K562 (cell line): ENCODE measurements around the gene GRIN1. TPM values are rescaled to one million over a fixed set of nuclear protein-coding genes. Genes with fewer than 3 reads are reported as not detected.

Experiments used
- EHMT2 ChIP-seq: fragments of 450-650 bp; IDR thresholded peaks from 2 replicates; pipeline ENCODE4 v1.6.1; 2018; ENCODE audit warnings: antibody characterized with exemption
- HNRNPH1 ChIP-seq: fragments of 200-400 bp; formaldehyde crosslinking; optimal IDR thresholded peaks from 2 replicates; pipeline ENCODE3; 2017; ENCODE audit warnings: low read depth, mild to moderate bottlenecking, low read length, moderate library complexity
- HOXB6 ChIP-seq: fragments of 250-450 bp; sonication (Bioruptor Pico); IDR thresholded peaks from 2 replicates; pipeline ENCODE4 v1.5.1; 2022; ENCODE audit warnings: mild to moderate bottlenecking, borderline replicate concordance
- MAFG ChIP-seq: fragments of 450-650 bp; conservative IDR thresholded peaks from 2 replicates; pipeline ENCODE4 v1.6.1; 2016; ENCODE audit warnings: missing genetic modification characterization, missing compliant biosample characterization
- MXI1 ChIP-seq: IDR thresholded peaks from 2 replicates; pipeline ENCODE4 v1.6.1; 2011; ENCODE audit warnings: low read depth, mild to moderate bottlenecking, improper control_type of control experiment, low read length
- NFIC ChIP-seq: fragments of 450-650 bp; IDR thresholded peaks from 2 replicates; pipeline ENCODE4 v1.6.1; 2017; ENCODE audit warnings: mild to moderate bottlenecking, inconsistent platforms
- NFIX ChIP-seq: fragments of 250-450 bp; sonication (Bioruptor Pico); IDR thresholded peaks from 2 replicates; pipeline ENCODE4 v1.4.0; 2020; ENCODE audit warnings: low read depth, mild to moderate bottlenecking, moderate library complexity
- SRSF1 ChIP-seq: fragments of 200-400 bp; formaldehyde crosslinking; IDR thresholded peaks from 2 replicates; pipeline ENCODE4 v1.6.1; 2017; ENCODE audit warnings: mild to moderate bottlenecking, low read depth, low read length, moderate library complexity
- ZNF12 ChIP-seq: sonication (generic); formaldehyde crosslinking; IDR thresholded peaks from 2 replicates; pipeline ENCODE4 v1.4.0; 2020; ENCODE audit warnings: mild to moderate bottlenecking, missing genetic modification reagents
- ZNF316 ChIP-seq: fragments of 450-650 bp; IDR thresholded peaks from 2 replicates; pipeline ENCODE4 v1.6.1; 2016
- polyA plus RNA-seq, 8 experiments: library from polyadenylated mRNA; depleted of rRNA in 4 of 8; stranded (reverse) in 5 of 8; unstranded in 3 of 8; fragments of >200 nt; fragmentation: Nextera tagmentation in 2 of 8; fragmentation: Illumina TruSeq in 1 of 8; extraction: Ambion mirVana in 2 of 8; extraction: Trizol in 1 of 8; gene quantifications; 2 replicates each; pipeline versions ENCODE4 v1.2.1 to v1.2.3, GENCODE V29; 2011 to 2014; ENCODE audit warnings: inconsistent platforms in 1 of 8, missing spikeins in 1 of 8
- total RNA-seq, 7 experiments: library from RNA; depleted of rRNA in 6 of 7; stranded (reverse); fragments of >200 nt in 6 of 7; fragmentation: Illumina TruSeq in 2 of 7; extraction: Trizol in 2 of 7; gene quantifications; 2 replicates each; pipeline versions ENCODE4 v1.2.1 to v1.2.3, GENCODE V29; 2011 to 2021; ENCODE audit warnings: low replicate concordance in 1 of 7
- TF ChIP-seq, protein P1 (sequence below): fragments of 250-450 bp; sonication (Bioruptor Pico); IDR thresholded peaks from 2 replicates; pipeline ENCODE4 v1.8.0; 2022; ENCODE audit warnings: inconsistent platforms
- TF ChIP-seq, protein P2 (sequence below): sonication (generic); formaldehyde crosslinking; IDR thresholded peaks from 2 replicates; pipeline ENCODE4 v1.4.0; 2020; ENCODE audit warnings: mild to moderate bottlenecking, missing genetic modification reagents
- TF ChIP-seq, protein P3 (sequence below): fragments of 250-450 bp; sonication (Bioruptor Pico); IDR thresholded peaks from 2 replicates; pipeline ENCODE4 v1.8.0; 2021; ENCODE audit warnings: moderate library complexity, mild to moderate bottlenecking, inconsistent platforms
- TF ChIP-seq, protein P4 (sequence below): fragments of 250-450 bp; sonication (Bioruptor Pico); IDR thresholded peaks from 2 replicates; pipeline ENCODE4 v1.8.0; 2021; ENCODE audit warnings: moderate library complexity, mild to moderate bottlenecking, inconsistent platforms
- TF ChIP-seq, protein P5 (sequence below): fragments of 250-450 bp; sonication (Bioruptor Pico); IDR thresholded peaks from 2 replicates; pipeline ENCODE4 v1.5.1; 2021; ENCODE audit warnings: mild to moderate bottlenecking
- TF ChIP-seq, protein P6 (sequence below): fragments of 250-450 bp; sonication (Bioruptor Pico); IDR thresholded peaks from 2 replicates; pipeline ENCODE4 v1.9.0; 2021; ENCODE audit warnings: mild to moderate bottlenecking, inconsistent platforms

GRIN1 gene
- total and polyA plus RNA-seq, 9 of the 15 experiments (the other 6 are each of a cell fraction or from before 2014, with no cell fraction given): 0.03 to 0.35 (median 0.16) TPM; not detected in 6

DNA sequence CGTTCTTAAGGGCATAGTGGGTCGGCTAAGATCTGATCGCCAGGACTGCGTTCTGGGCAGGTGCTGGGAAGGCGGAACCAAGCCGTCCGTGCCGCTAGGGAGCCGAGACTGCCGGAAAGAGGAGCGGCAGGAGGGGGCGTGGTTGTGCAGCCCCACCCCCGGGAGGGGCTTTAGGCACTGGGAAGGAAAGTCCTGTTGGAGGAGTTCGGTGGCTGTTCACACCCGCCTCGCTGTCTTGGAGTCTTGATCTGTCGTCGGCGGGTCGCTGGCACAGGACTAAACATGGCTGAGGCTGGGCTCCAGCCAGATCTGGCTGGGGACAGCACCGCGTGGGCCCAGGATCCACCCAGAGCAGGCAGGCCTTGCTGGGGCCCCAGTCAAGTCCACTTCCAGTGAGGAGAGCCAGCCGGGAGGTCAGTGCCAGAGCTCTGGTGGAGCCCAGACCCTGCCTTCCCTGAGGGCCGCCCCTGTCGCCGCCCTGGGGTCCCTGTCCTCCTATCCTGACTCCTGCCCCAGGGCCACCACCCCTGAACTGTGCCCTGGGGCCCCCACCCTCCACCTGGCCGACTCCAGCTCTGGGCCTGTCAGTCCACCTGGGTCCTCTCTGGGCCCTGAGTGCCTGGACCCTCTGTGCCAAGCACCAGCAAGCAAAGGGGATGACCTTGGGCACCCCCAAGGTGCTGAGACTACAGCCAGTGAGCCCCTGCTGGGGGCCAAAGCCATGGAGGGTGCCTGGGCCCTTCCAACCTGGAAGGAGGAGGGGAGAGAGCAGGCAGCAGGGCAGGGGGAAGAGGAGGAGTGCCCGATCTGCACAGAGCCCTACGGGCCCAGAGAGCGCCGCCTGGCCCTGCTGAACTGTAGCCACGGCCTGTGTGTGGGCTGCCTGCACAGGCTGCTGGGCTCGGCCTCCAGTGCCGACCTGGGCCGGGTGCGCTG lies 78.6 kb downstream of the GRIN1 start (continued):
- no peak for TF ChIP-seq MXI1
- TF ChIP-seq, protein P1, sequence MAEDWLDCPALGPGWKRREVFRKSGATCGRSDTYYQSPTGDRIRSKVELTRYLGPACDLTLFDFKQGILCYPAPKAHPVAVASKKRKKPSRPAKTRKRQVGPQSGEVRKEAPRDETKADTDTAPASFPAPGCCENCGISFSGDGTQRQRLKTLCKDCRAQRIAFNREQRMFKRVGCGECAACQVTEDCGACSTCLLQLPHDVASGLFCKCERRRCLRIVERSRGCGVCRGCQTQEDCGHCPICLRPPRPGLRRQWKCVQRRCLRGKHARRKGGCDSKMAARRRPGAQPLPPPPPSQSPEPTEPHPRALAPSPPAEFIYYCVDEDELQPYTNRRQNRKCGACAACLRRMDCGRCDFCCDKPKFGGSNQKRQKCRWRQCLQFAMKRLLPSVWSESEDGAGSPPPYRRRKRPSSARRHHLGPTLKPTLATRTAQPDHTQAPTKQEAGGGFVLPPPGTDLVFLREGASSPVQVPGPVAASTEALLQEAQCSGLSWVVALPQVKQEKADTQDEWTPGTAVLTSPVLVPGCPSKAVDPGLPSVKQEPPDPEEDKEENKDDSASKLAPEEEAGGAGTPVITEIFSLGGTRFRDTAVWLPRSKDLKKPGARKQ: no peak
- TF ChIP-seq, protein P2, sequence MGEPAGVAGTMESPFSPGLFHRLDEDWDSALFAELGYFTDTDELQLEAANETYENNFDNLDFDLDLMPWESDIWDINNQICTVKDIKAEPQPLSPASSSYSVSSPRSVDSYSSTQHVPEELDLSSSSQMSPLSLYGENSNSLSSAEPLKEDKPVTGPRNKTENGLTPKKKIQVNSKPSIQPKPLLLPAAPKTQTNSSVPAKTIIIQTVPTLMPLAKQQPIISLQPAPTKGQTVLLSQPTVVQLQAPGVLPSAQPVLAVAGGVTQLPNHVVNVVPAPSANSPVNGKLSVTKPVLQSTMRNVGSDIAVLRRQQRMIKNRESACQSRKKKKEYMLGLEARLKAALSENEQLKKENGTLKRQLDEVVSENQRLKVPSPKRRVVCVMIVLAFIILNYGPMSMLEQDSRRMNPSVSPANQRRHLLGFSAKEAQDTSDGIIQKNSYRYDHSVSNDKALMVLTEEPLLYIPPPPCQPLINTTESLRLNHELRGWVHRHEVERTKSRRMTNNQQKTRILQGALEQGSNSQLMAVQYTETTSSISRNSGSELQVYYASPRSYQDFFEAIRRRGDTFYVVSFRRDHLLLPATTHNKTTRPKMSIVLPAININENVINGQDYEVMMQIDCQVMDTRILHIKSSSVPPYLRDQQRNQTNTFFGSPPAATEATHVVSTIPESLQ (CRISPR knock-in tag): peak; percentile 75; the same call in 1 of the 2 replicates
- TF ChIP-seq ZNF12 (CRISPR knock-in tag): no peak
- TF ChIP-seq ZNF316: no peak
- no peak for TF ChIP-seq HNRNPH1
- TF ChIP-seq, protein P3, sequence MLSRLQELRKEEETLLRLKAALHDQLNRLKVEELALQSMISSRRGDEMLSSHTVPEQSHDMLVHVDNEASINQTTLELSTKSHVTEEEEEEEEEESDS (CRISPR knock-in tag): no peak
- no peak for TF ChIP-seq NFIC
- TF ChIP-seq, protein P4, sequence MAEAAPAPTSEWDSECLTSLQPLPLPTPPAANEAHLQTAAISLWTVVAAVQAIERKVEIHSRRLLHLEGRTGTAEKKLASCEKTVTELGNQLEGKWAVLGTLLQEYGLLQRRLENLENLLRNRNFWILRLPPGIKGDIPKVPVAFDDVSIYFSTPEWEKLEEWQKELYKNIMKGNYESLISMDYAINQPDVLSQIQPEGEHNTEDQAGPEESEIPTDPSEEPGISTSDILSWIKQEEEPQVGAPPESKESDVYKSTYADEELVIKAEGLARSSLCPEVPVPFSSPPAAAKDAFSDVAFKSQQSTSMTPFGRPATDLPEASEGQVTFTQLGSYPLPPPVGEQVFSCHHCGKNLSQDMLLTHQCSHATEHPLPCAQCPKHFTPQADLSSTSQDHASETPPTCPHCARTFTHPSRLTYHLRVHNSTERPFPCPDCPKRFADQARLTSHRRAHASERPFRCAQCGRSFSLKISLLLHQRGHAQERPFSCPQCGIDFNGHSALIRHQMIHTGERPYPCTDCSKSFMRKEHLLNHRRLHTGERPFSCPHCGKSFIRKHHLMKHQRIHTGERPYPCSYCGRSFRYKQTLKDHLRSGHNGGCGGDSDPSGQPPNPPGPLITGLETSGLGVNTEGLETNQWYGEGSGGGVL: no peak
- no peak for TF ChIP-seq NFIX (CRISPR knock-in tag)
- TF ChIP-seq HOXB6 (CRISPR knock-in tag): no peak
- no peak for TF ChIP-seq MAFG (tag)
- TF ChIP-seq, protein P5, sequence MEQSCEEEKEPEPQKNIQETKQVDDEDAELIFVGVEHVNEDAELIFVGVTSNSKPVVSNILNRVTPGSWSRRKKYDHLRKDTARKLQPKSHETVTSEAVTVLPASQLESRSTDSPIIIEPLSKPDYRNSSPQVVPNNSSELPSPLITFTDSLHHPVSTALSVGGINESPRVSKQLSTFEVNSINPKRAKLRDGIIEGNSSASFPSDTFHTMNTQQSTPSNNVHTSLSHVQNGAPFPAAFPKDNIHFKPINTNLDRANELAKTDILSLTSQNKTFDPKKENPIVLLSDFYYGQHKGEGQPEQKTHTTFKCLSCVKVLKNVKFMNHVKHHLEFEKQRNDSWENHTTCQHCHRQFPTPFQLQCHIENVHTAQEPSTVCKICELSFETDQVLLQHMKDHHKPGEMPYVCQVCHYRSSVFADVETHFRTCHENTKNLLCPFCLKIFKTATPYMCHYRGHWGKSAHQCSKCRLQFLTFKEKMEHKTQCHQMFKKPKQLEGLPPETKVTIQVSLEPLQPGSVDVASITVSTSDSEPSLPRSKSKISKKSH: no peak
- TF ChIP-seq SRSF1: no peak
- TF ChIP-seq, protein P6, sequence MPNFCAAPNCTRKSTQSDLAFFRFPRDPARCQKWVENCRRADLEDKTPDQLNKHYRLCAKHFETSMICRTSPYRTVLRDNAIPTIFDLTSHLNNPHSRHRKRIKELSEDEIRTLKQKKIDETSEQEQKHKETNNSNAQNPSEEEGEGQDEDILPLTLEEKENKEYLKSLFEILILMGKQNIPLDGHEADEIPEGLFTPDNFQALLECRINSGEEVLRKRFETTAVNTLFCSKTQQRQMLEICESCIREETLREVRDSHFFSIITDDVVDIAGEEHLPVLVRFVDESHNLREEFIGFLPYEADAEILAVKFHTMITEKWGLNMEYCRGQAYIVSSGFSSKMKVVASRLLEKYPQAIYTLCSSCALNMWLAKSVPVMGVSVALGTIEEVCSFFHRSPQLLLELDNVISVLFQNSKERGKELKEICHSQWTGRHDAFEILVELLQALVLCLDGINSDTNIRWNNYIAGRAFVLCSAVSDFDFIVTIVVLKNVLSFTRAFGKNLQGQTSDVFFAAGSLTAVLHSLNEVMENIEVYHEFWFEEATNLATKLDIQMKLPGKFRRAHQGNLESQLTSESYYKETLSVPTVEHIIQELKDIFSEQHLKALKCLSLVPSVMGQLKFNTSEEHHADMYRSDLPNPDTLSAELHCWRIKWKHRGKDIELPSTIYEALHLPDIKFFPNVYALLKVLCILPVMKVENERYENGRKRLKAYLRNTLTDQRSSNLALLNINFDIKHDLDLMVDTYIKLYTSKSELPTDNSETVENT (CRISPR knock-in tag): no peak
- TF ChIP-seq EHMT2: no peak
